ENCODE results near the gene MT1H. TPM values are rescaled to one million over a fixed set of nuclear protein-coding genes. Genes with fewer than 3 reads are reported as not detected.
"Not testable (repeated sequence)": the region's sequence is repeated elsewhere in the genome, so short reads cannot be mapped to it uniquely, and the experiment has no call there.

The MT1H gene
- not detected in 2 replicates for total RNA-seq

- Histone ChIP-seq H3K4me3 (ENCODE audit: insufficient read depth, low read length) (no peak within 1 kb of the TSS), H3K27me3 (ENCODE audit: insufficient read depth, low read length) (peaks cover 55% of the 10 kb centered on the region), H2AFZ (ENCODE audit: low read length) (no peak within 1 kb of the TSS), H3K27ac (ENCODE audit: low read depth, low read length) (no peak within 1 kb of the TSS), H4K20me1 (ENCODE audit: insufficient read depth, low read length) (no peaks in the 10 kb centered on the region), H3K4me2 (ENCODE audit: insufficient read depth, low read length) (no peak within 1 kb of the TSS), H3K4me1 (ENCODE audit: insufficient read depth, low read length) (peaks cover 4% of the 10 kb centered on the region), H3K9me3 (ENCODE audit: low read depth, low read length) (no peaks in the 10 kb centered on the region), H3K36me3 (ENCODE audit: insufficient read depth, low read length) (no peaks in the 10 kb centered on the region), H3K79me2 (ENCODE audit: insufficient read depth, low read length) (no peaks in the 10 kb centered on the region)
- no peak for TF ChIP-seq CTCF (IDR thresholded peaks at IDR 0.05; ENCODE audit: extremely low read depth, low read depth, low read length)
- DNase-seq (ENCODE audit: insufficient read length, low spot score, missing footprints), result no peak
These were observed at the start of gene MT1H for GRCh38 chr16:56669005-56669839. Gene MT1H, plus strand, starts transcription at chr16:56669814. Its CDS starts 71 bp downstream, at chr16:56669885.

GRCh38 chr16:56620339-56620897 lies 49.2 kb upstream of the MT1H start:
- Histone ChIP-seq H3K27me3 (ENCODE audit: insufficient read depth, low read length) (no peaks in the 10 kb centered on the region), H3K9me3 (ENCODE audit: low read depth, low read length) (no peaks in the 10 kb centered on the region), H2AFZ (ENCODE audit: low read length) (no peak overlapping the region), H3K4me3 (ENCODE audit: insufficient read depth, low read length) (no peak overlapping the region), H4K20me1 (ENCODE audit: insufficient read depth, low read length) (no peaks in the 10 kb centered on the region), H3K27ac (ENCODE audit: low read depth, low read length) (no peak overlapping the region), H3K36me3 (ENCODE audit: insufficient read depth, low read length) (no peaks in the 10 kb centered on the region), H3K4me2 (ENCODE audit: insufficient read depth, low read length) (no peak overlapping the region), H3K79me2 (ENCODE audit: insufficient read depth, low read length) (peaks cover 5% of the 10 kb centered on the region), H3K4me1 (ENCODE audit: insufficient read depth, low read length) (peaks cover 8% of the 10 kb centered on the region)
- no peak for TF ChIP-seq CTCF (IDR thresholded peaks at IDR 0.05; ENCODE audit: extremely low read depth, low read depth, low read length)
- no peak for DNase-seq (ENCODE audit: insufficient read length, low spot score, missing footprints)

- H3K27ac ChIP-seq (ENCODE audit: low read depth, low read length); DNase-seq (ENCODE audit: insufficient read length, low spot score, missing footprints); H3K36me3 ChIP-seq (ENCODE audit: insufficient read depth, low read length); H3K9me3 ChIP-seq (ENCODE audit: low read depth, low read length); H2AFZ ChIP-seq (ENCODE audit: low read length); H4K20me1 ChIP-seq (ENCODE audit: insufficient read depth, low read length); H3K4me3 ChIP-seq (ENCODE audit: insufficient read depth, low read length); H3K27me3 ChIP-seq (ENCODE audit: insufficient read depth, low read length); H3K4me2 ChIP-seq (ENCODE audit: insufficient read depth, low read length): not testable (repeated sequence)
- Histone ChIP-seq H3K4me1 (ENCODE audit: insufficient read depth, low read length) (peaks cover 16% of the 10 kb centered on the region), H3K79me2 (ENCODE audit: insufficient read depth, low read length) (peaks cover 17% of the 10 kb centered on the region)
These were observed 47.8 kb upstream of the MT1H start for GRCh38 chr16:56621665-56622445.

- not testable (repeated sequence) for H3K27ac ChIP-seq (ENCODE audit: low read depth, low read length); H2AFZ ChIP-seq (ENCODE audit: low read length); H3K4me3 ChIP-seq (ENCODE audit: insufficient read depth, low read length); H3K27me3 ChIP-seq (ENCODE audit: insufficient read depth, low read length); H3K4me2 ChIP-seq (ENCODE audit: insufficient read depth, low read length); H3K36me3 ChIP-seq (ENCODE audit: insufficient read depth, low read length); DNase-seq (ENCODE audit: insufficient read length, low spot score, missing footprints); H4K20me1 ChIP-seq (ENCODE audit: insufficient read depth, low read length); H3K9me3 ChIP-seq (ENCODE audit: low read depth, low read length)
- H3K4me1 ChIP-seq (ENCODE audit: insufficient read depth, low read length), result peaks cover 13% of the 10 kb centered on the region
- H3K79me2 ChIP-seq (ENCODE audit: insufficient read depth, low read length), result peaks cover 17% of the 10 kb centered on the region
These were observed 46.4 kb upstream of the MT1H start for GRCh38 chr16:56623184-56623583.

Data from osteoblast (primary cell).